AG08395 (cell line): ENCODE measurements around the gene GRIN1.
"Not testable (repeated sequence)": the region's sequence is repeated elsewhere in the genome, so short reads cannot be mapped to it uniquely, and the experiment has no call there.

Experiments used
- DNase-seq: peaks from one replicate; pipeline ENCODE4 v3.0.0; 2012; ENCODE audit warnings: mixed read lengths, low spot score

The GRIN1 gene

DNA sequence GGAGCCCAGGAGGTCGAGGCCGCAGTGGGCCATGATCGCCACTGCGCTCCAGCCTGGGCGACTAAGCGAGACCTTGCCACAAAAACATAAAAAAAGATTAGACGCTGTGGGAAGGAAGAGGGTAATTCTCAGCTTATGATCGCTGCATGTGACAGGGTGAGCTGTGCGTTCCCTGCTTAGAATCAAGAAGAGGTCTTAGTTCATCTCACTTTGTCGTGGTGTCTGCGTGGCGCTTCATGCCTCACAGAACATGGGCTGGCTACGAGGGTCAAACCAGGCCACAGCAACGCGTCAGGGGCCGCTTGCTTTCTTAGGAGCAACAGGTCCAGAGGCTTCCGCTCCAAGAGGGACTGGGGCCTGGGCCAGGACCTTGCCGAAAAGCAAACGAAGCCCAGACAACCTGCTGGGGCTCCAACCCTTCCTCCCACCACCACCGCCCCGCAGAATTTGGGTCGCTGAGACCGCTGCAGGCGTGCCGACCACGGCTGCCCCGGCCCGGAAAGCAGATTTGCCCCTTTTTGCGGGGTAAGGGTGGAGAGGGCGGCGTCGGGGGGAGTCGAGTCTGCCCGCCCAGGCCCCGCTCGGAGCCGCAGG, 10.0 kb upstream of the GRIN1 start:
- no peak for DNase-seq

DNA sequence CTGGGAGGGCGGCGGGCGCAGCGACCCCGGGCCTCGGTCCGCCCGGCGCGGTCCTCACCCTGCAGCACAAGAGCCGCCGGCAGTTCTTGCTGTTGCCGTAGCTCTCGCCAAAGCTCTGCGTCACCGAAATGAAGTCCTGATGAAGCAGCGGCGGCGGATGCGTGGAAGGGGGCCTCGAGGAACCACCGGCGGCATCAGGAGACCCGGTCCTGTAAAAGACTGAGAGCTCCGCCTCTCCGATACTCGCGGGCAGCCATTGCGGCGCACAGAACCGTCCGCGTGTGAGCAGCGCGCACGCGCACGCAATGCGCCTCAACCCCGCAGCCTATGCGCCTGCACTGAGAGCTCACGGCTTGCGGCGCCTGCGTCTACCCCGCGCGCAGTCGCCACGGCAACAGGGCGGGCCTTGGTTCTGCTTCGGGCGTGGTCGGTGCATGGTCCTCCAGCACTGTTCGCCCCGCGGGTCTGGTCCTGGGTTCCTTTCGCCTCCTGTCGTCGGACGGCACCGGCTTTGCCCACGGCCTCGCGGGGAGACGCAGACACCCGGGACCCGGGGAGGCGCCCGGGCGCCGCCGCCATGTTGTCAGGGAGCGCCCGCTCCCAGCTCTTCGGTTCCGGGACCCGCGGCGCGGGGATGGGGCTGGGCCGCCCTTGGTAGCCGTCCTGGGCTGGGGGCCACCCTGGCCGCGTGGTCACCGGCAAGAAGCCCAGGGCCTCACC, 9.3 kb upstream of the GRIN1 start:
- DNase-seq = peak; percentile 99

DNA sequence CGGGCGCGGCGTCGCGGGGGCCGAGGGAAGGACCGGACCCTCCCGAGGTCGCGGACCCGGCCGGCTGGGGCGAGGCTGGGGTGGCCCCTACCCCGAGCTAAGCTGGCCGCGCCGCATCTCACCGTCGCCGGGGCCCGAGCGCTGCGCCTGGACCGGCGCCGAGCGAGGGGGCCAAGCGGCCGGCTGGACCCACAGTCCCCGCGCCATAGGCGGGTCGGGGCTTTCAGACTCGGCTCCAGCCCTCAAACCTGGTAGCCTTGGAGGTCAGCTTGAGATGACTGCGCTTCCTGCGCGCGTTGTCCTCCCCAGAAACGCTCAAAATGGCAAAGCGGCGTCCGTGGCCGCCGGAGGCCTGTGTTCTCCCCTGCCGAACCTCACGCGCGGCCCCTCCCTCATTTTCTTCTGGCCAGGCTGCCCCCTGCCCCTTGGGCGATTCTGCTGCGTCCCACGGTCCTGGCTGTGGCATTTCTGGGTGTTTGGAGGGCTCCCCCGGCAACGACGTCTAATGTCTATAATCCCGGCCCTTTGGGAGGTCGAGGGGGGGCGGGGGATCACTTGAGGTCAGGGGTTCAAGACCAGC, 8.7 kb upstream of the GRIN1 start:
- no peak for DNase-seq

DNA sequence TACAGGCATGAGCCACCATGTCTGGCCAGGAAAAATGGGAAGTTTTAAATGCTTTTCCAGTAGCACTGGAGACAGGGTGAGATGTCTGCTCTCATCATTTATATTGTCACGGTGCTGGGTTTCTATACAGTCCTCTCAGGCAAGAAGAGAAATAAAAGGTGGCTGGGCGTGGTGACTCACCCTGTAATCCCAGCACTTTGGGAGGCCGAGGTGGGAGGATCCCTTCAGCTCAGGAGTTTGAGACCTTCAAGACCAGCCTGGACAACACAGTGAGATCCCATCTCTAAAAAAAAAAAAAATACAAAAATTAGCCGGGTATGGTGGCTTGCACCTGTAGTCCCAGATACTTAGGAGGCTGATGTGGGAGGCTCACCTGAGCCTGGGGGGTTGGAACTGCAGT, 4.8 kb upstream of the GRIN1 start:
- no peak for DNase-seq

DNA sequence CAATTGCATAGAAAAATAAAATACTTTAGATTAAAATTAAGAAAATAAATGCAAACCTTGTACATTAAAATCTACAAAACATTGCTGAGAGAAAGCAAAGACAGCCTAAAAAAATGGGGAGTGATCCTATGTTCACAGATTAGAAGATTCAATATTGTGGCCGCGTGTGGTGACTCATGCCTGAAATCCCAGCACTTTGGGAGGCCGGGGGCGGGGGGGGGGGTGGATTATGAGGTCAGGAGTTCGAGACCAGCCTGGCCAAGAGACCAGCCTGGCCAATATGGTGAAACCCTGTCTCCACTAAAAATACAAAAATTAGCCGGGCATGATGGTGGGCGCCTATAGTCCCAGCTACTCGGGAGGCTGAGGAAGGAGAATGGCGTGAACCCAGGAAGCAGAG, 3.8 kb upstream of the GRIN1 start:
- DNase-seq = not testable (repeated sequence)

DNA sequence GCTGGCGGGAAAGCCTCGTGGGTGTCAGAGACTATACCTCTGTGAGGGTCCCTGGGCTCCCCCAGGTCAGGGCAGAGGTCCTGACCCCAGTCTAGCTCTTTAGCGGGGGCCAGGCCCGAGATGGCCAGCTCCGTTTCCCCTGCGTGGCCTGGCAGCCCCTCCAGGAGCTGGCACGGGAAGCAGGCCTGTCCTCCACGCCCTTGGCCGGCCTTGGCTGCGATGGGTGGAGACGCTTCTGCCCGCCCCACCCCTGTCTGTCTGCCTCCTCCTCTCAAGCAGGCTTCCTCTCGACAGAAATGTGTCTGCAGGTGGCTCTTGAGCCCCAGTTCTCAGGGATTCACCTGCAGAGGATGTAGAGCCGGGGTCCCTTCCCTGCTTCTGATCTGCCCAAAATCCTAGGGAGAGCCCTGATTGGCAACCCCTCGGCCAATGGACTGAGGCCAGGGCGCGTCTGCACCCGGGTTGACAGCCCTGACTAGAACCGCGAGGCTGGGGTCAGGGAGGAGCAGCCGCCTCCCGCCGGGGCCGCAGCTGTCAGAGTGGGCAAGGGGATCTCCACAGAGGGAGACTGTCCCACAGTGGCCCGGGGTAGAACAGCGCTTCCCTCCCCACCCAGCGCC, 2.6 kb upstream of the GRIN1 start:
- no peak for DNase-seq

DNA sequence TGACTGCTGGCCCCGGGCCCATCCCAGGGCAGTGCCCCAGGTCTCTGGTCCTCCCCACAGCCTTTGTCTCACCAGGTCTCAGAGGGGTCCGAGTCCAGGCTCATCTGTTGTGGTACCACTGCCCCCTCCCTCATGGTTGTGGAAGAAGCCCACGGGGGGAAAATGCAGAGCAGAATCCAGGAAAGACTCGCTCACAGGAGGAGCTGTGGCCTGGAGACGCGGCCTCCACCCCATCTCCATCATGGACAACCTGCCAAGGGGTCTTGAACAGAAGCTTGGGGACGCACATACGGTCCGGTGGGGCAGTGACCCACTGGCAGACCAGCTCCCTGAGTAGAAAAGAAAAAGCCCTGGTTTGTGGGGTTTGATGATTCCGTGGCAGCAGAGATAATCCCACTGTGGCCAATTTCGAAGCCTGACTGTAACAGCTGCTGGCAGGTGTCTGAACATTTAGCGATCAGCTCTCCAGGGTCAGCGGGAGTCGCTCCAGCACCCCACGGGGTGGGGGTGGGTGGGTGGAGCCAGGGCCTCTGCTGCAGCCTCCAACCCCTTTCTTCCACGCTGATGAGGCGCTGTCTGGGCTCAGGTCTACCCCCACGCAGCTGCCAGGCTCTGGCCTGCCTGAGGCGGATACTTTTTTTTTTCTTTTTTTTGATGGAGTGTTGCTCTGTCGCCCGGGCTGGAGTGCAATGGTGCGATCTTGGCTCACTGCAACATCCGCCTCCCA, 1.9 kb upstream of the GRIN1 start:
- no peak for DNase-seq

DNA sequence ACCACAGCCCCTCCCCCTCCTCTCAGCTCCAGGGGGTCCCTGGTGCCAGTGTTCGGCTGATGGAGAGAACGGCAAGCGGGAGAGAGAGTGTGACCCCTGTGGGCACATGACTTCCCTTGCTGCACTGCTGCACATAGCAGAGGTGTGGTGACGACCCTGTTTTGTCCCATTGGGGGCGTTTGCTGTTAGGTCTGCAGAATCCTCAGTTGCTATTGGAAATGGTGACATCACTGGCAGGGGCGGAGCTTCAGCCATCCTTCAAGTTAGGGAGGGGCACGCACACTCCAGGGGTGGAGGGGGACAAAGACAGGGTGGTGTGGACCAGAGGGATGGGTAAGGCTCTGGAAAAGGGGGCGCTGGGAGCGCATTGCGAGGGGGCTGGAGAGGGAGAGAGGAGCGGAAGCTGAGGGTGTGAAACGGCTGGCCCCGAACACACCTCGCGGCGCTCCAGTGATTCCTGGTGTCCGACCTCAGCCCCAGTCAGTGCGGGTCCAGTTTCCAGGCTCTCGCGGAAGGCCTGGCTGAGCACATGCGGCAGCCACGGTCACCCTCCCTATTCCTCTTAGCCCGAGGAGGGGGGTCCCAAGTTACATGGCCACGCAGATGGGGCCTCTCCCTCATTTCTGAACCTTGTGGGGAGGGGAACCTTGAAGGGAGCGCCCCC, 764 bp upstream of the GRIN1 start:
- DNase-seq = no peak

DNA sequence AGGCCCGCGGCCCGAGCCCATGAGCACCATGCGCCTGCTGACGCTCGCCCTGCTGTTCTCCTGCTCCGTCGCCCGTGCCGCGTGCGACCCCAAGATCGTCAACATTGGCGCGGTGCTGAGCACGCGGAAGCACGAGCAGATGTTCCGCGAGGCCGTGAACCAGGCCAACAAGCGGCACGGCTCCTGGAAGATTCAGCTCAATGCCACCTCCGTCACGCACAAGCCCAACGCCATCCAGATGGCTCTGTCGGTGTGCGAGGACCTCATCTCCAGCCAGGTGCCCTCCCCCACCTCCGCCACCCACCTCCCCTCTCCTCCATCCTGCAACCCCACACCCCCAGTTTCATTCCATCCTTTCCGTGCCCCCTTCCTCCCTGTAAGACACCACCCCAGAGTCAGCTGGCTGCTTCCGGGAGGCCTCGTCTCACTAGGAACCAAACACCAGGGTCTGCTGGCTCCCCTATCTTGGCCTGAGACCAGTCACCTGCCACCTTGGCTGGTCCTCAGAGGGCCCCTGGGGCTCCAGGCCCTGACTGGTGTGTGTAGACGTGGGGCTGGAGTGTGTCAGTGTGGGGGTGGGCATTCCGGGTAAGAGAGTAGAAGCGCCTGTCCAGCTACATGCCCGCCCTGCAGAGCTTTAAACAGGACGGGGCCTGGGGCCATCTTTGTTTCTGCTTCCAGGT, 655 bp downstream of the GRIN1 start:
- DNase-seq = no peak

DNA sequence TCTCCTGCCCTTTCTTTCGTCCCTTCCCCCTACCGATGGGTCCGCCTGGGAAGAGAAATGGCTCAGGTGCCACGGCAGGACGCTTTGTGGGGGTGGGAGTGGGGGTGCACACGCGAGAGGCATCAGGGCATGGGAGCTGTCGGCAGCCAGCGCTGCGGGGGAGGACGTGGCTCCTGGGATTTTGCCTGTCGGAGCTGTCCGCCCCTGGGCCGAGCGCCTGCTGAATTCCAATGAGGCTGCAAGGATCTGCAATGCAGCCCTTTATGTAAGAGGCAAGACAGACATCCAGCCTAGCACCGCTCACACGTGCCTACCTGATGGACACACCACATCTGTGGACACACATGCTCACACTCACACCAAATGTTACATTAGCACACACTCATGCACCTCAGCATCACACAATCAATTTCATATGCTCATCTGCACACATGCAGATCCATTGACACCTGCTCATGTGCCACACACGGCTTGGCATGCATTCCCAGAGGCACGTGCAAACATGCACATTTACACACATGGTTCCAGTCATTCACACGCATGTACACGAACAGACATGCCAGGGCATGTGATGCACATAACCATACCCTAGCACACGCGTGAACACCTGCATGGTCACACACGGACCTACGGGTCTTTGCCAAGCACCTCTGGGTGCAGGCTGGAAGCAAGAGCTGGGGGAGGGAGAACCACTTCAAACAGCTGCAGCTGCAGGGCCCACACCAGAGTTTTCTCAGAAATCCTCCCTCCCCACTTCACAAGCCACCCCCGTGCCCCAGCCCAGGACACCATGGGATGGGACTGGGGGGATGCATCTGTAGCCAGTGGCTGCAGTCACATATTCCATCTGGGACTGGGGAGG, 1.4 kb downstream of the GRIN1 start:
- DNase-seq = no peak

DNA sequence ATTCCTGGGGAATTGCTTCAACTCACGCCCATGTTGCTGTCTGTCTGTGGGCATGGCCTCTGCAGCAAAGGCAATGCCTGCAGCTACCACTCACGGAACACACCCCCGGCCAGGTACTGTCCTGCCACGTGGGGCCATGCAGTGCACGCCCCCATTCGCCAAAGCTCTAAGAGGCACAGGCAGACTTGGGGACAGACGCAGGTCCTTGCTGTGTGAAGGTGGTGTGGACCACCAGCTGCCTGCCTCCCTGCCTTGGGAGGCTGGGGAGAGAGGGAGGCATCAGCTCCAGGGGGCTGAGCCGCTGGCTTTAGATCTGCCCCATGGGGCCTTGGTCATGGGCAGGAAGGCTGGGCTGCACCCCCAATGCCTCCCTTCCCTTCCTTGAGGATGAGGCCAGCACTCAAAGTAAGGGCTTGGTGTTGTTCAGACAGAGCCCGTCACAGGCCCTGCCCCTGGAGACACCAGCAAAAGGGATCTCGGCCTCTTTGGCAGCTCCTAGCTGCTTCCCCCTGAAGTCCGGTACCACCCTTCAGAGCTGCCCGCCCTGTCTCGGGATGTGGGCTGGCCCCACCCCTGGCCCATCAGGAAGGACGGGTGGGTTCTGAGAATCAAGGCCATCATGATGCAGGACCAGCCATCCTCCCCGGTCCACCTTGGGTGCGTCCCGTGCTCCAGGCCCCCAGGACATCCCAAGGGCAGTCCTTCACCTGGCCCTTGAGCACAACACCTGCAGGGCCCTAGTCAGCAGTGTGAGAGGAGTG, 2.3 kb downstream of the GRIN1 start:
- DNase-seq = no peak

DNA sequence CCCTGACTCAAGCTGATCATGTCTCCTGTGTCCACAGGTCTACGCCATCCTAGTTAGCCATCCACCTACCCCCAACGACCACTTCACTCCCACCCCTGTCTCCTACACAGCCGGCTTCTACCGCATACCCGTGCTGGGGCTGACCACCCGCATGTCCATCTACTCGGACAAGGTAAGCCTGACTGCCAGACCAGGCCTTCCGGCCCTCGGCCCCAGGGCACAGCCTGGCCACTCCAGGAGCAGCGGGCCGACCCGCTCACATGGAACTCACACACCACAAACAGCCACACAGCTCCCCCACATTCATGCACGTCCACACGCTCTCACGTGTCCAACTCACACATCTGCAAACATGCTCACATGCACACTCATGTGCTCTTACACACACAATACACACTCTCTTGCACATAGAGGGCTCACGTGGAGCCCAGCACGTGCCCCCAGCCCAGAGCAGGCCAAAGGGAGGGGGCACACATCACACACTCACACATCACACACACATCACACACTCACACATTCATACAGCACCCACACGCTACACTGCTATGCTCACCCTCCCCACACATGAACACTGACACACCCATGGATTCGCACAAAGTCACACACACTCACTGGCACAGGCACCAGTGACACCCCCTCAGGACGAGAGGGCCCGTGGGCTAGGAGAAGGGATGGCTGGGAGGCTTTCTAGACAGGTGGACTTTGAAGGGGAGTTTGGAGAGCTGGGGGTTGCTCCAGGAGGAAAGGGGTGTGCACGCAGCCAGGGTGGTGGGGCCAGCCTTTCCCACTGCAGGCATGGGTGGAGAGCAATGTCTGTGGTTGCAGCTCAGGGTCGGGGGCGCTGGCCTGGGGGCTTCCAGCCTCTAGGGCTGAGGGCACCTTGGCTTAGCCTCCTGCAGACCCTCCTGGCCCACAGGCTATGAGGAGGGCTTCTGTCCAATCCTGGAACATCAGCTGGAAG, 3.3 kb downstream of the GRIN1 start:
- DNase-seq = no peak

DNA sequence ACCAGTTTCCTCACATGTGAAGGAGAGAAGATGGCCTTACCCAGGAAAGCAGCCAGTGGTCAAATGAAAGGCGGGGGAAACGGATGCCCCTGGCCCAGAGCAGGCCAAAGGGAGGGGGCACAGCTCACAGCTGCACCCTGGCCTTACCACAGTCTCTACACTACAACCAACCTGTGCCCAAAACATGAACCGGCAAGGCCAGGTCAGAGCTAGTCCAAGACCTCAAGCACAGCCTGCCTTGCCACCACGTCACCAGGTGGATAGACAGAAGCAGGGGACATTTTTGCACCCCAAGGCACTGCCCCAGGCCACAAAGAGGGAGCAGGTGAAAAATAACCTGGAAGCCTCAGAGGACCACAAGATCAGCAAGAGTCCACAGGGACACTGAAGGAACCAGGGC, 4.5 kb downstream of the GRIN1 start:
- DNase-seq = no peak

DNA sequence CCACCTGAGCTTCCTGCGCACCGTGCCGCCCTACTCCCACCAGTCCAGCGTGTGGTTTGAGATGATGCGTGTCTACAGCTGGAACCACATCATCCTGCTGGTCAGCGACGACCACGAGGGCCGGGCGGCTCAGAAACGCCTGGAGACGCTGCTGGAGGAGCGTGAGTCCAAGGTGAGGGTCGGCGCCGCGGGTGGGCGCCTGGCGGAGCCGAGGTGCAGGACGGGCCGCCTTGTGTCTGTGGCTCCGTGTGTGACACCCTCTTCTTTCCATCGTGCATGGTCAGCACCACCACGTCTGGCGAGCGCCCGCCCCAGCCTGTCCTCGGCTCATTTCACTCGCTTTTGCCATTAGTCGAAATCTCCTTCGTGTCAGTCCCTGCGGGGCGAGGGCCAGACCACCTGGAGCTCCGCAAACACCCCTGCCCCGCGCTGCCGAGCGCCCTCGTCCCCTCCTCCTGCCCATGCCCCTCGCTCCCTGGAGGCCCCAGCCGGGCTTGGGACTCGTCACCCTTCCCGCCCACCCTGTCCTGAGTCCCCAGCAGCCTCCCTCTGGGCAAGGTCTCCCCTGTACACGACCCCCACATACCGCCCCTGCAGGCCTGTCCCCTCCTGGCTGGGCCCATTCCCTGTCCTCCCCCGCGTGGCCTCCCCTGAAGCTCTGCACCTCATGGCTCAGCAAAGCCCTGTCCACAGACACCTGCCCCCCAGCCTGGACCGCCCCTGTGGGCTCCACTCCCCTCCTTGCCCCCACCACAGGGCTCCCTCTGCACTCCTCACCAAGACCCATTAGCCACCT, 7.0 kb downstream of the GRIN1 start:
- DNase-seq = no peak

DNA sequence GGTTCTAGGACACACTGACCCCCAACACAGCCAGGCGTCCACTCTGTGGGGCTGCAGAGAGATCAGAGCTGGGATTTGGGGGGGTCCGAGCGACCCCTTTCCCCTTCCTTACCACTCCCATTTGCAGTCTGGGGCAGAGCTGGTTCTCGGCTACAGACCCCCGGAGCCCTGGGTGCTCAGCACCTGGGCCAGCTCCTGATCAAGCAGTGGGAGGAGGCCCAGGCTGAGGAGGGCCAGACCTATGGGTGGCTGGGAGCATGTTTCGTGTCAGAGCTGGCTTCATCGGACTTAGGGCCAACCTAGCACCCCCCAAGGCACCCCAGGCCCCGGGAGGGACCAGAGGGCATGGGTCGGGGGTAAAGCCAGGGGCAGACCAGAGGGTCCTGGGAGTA, 7.6 kb downstream of the GRIN1 start:
- no peak for DNase-seq

DNA sequence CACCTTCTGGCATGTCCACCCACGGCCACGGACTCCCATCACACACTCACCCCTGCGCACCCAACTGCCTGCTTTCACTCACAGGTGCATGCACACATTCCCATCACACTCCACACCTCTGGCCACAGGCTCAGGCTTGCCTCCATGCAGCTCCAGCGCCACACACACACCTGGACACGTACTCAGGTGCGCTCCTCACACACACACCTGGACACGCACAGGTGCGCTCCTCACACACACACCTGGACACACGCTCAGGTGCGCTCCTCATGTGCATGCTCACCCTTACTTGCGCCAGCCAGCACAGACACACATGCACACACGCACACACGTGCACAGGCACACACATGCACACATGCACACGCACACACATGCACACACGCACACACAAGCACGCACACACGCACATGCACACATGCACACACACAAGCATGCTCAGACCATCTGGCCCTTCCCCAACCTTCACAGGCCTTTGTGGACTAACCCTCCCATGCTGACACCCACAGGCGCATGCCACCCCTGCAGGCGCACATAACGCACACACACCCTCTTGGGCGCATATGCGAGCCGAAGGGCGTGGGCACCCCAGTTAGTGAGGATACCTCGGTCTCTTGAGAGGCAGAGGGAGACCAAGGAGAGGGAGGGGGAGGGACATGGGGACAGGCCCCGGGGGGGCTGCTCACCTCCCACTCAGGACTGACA, 8.3 kb downstream of the GRIN1 start:
- DNase-seq = no peak

DNA sequence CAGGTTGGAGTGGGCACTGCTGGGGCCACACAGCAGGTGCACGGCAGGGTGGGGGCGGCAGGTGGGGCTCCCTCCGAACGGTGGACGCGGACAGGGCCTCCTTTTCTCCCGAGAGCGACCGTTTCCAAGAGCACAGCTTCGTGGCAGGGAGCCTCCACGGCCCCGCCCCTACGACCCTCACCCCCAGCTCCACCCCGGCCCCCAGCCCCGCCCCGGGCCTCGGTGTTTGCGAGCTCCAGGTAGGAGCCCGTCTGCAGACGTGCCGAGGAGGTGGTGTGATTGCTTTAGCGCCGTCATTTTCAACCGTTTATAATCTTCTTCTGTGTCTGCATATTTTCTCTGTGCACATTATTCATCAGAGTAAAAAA, 8.8 kb downstream of the GRIN1 start:
- no peak for DNase-seq
